Omental fat pad (tissue), 4 donors: ENCODE data around the gene C12orf75. TPM values are rescaled to one million over a fixed set of nuclear protein-coding genes. Genes with fewer than 3 reads are reported as not detected.
A peak's percentile ranks its signal among the peaks of the same experiment; 100 is the strongest.

Experiments used
- ATAC-seq: fragments of 150-250 bp; one replicate; pipeline ENCODE4 v1.9.1; 2016; ENCODE audit warnings: mild to moderate bottlenecking, moderate library complexity; ENCODE audit not compliant: low FRiP score
- DNase-seq: peaks from one replicate; pipeline ENCODE4 v3.0.0-alpha.2; 2019; ENCODE audit warnings: low spot score
- total RNA-seq, 4 donors: library from RNA; depleted of rRNA; stranded (reverse); fragments of >200 nt; gene quantifications; one replicate each; pipeline ENCODE4 v1.1.0, GENCODE V29; 2016
- TF ChIP-seq, protein P1 (sequence below), 3 donors: fragments of 450-650 bp; IDR thresholded peaks; one replicate each; pipeline ENCODE4 v1.5.1; 2016 to 2017; ENCODE audit warnings: antibody characterized with exemption in 3 of 3, mild to moderate bottlenecking in 3 of 3, moderate library complexity in 2 of 3

C12orf75 gene
- 1 to 10 TPM; 3.5 to 7.0 (median 3.8) TPM for total RNA-seq

DNA sequence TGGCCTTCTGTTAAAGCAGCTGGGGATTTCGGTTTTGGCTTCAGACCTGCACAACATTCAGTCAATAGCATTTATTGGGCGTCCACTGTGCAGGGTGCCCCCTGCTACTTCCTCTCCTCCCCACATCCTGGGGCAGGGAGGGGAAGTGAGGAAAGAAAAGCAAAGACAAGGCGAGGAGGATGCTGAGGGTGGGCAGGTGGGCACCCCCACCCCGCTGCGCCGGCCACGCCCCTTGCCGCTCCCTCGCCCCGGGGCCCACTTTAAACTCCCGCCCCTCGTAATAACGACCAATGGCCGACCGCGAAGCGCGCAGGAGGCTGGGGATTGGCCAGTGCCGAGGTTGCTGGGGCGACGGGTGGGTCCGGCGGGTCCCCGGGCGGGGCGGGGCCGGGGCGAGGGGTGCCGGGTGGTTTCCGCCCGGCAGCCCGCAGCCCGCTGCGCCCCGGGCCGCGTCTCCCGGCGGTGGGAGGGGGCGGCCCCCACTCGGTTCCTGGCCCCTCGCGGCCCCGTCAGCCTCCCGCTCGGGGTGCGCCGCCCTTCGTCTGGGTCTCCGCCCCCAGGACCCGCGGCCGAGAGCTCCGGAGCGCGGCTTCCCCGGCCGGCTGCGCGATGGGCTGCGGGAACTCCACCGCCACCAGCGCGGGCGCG, at the start of gene C12orf75:
C12orf75 (plus strand) TSS at position 409 of the 648 bp plus-strand sequence; CDS start at position 610, 201 bp downstream.
- TF ChIP-seq, protein P1, sequence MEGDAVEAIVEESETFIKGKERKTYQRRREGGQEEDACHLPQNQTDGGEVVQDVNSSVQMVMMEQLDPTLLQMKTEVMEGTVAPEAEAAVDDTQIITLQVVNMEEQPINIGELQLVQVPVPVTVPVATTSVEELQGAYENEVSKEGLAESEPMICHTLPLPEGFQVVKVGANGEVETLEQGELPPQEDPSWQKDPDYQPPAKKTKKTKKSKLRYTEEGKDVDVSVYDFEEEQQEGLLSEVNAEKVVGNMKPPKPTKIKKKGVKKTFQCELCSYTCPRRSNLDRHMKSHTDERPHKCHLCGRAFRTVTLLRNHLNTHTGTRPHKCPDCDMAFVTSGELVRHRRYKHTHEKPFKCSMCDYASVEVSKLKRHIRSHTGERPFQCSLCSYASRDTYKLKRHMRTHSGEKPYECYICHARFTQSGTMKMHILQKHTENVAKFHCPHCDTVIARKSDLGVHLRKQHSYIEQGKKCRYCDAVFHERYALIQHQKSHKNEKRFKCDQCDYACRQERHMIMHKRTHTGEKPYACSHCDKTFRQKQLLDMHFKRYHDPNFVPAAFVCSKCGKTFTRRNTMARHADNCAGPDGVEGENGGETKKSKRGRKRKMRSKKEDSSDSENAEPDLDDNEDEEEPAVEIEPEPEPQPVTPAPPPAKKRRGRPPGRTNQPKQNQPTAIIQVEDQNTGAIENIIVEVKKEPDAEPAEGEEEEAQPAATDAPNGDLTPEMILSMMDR (IDR thresholded peaks at IDR 0.05) = no peak
- ATAC-seq (peak; percentile 89), DNase-seq (no peak)

DNA sequence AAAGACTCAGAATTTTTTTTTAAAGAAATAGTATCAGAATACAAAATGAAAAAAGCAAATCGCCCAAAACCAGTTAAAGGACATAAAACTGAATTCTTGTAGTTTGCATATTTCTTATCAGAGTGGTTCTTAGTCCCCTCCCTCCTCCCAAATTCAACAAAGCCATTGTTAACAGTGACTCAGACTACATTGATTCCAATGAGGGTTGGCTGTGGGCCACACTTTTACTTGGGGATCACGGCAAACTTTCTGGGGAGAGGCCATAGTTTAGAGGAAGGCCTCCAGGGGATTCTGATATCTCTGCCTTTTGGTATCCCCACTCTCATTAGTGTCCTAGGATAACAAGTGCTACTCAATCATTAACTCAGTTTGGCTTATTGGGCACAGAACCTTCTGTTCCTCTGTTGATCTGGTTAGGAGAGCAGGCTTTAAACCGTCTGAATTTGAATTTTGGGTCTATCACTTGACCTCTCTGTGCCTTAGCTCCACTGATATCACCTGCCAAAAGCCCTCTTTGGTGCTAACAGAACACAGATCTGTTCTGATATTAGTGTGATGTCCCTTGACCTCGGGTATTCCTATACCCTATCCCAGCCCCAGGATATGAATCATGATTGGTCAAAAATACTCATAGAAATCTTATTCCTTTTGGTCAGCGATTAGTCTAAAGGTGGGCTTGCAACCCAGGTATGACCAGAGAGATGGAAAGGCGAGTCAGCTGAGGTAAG, 49.4 kb upstream of the C12orf75 start:
- DNase-seq (no peak), ATAC-seq (no peak)
- TF ChIP-seq, protein P1 (IDR thresholded peaks at IDR 0.05) = no peak

DNA sequence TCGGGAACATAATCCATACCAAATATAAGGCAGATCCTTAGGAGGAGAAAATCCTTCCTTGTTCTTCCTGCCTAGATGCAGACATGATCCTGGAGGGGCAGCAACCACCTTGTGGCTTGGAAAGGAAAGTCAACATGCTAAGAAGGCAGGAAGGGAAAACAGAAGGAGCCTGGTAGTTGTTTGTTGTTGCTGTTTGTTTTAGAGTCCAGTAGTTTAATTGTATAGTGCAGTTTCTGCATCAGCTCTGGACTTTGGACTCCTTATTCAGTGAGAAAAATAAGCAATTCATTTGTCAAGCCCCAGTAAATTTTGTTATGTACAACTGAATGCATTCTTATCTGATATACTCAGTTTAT, 48.8 kb upstream of the C12orf75 start:
- ATAC-seq = no peak
- TF ChIP-seq, protein P1 (IDR thresholded peaks at IDR 0.05) = no peak

DNA sequence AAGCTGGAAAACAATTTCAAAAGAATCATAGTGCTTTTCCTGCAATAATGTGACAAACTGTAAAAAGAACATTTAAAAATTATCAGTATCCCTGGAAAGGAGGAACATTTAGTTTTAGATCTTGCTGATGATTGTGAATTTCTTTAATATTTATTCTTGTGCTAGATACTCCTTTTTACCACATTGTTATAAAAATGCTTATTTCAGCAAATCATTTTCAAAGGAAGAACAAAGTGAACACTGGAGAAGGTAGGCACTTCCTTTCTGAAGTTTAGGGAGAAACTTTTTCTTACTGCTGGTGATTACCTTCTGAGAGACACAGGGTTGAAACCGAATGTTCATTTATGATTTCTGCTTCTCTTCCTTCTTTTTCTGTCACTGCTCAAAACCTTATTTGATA, 45.1 kb upstream of the C12orf75 start:
- TF ChIP-seq, protein P1 (IDR thresholded peaks at IDR 0.05) = no peak
- DNase-seq (no peak), ATAC-seq (no peak)

More for the DNA sequence above, 48.8 kb upstream of the C12orf75 start:
- no peak for DNase-seq

DNA sequence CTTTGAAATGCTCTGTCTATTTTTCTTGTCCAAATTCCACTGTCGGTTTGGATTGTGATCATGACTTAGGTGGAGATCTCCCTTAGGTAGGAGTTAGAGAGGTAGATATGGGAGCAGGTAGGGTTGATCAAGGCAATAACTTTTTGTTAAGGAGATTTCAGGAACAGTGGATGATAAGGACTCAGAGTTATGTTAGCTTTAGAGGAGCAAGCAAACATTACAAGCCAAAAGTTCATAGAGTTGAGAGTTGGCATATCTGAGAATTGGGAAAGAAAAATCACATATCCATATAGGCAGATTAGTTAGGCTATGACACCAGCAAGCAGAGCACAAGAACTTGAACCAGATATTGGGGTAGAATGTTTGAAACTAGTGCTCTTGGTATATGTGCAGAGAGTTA, 43.1 kb upstream of the C12orf75 start:
- ATAC-seq = no peak
- DNase-seq = no peak
- TF ChIP-seq, protein P1 (IDR thresholded peaks at IDR 0.05) = no peak

DNA sequence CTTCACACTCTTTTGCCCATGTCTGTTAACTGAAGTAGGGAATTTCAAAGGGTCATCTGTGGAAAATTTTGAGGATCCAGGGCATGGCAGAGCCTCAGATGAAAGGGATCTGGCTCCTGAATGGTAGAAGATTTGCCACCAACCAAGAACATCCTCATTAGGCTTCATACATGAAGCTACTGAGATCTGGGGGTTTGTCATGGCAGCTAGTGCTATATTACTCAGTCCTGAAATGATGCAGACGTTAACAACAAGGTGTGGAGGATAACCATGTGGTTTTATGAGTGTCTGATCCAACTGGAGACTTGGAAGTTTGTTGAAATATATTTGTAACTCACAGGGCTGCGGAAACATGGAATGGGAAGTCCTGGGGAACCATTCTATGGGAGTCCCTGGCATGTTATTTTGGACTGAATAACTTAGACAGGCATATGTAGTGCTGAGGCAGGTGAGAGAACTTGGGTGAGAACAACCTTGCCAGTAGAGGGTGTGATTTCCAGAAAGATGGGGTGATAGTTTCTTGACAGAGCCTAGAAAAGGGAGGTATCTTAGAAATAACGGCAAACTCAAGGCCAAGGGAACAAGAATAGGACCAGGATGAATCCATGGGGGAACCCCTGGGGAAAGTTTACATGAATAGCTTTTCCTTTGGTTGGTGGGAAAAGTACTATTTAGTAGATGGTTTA, 42.0 kb upstream of the C12orf75 start:
- TF ChIP-seq, protein P1 (IDR thresholded peaks at IDR 0.05) = no peak
- DNase-seq (no peak), ATAC-seq (no peak)
